ENCODE data around the gene CKM.

- TF ChIP-seq POLR2A (IDR thresholded peaks at IDR 0.05): no peak
- TF ChIP-seq, protein P1, sequence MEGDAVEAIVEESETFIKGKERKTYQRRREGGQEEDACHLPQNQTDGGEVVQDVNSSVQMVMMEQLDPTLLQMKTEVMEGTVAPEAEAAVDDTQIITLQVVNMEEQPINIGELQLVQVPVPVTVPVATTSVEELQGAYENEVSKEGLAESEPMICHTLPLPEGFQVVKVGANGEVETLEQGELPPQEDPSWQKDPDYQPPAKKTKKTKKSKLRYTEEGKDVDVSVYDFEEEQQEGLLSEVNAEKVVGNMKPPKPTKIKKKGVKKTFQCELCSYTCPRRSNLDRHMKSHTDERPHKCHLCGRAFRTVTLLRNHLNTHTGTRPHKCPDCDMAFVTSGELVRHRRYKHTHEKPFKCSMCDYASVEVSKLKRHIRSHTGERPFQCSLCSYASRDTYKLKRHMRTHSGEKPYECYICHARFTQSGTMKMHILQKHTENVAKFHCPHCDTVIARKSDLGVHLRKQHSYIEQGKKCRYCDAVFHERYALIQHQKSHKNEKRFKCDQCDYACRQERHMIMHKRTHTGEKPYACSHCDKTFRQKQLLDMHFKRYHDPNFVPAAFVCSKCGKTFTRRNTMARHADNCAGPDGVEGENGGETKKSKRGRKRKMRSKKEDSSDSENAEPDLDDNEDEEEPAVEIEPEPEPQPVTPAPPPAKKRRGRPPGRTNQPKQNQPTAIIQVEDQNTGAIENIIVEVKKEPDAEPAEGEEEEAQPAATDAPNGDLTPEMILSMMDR (IDR thresholded peaks at IDR 0.05): no peak
These were observed 14.1 kb upstream of the CKM start for GRCh38 chr19:45336696-45337251.

All from sigmoid colon (tissue), 3 donors.